Panc1 (cell line): ENCODE data around the gene BCAS3. TPM values are rescaled to one million over a fixed set of nuclear protein-coding genes. Genes with fewer than 3 reads are reported as not detected.

ENCODE experiments used
- ATAC-seq: fragments of 200-7000 bp; cut with Tn5 transposase; 2 replicates; pipeline ENCODE4 v1.9.1; 2020; ENCODE audit warnings: mild to moderate bottlenecking, moderate library complexity
- BruUV-seq: library from RNA; stranded (reverse); fragments of 400-500 nt; replicated peaks from 2 replicates; lab custom pipeline; 2021; lab: Mats Ljungman, UMichigan
- CTCF ChIA-PET: fragments of 300-600 bp; sonication (Branson Sonifier 250); formaldehyde crosslinking; loops from one replicate; lab custom pipeline; 2022; ENCODE audit warnings: antibody characterized with exemption; lab: Charles Lee
- POLR2A ChIA-PET: fragments of 300-600 bp; sonication (Branson Sonifier 250); formaldehyde crosslinking; loops from one replicate; lab custom pipeline; 2022; ENCODE audit warnings: antibody characterized with exemption; lab: Charles Lee
- DNase-seq: peaks from one replicate; pipeline ENCODE4 v3.0.0-alpha.2; 2010; ENCODE audit warnings: low read depth, low spot score
- H3K27ac ChIP-seq: 2 replicates; pipeline ENCODE4 v1.5.1; 2011; ENCODE audit warnings: mild to moderate bottlenecking, low read length, inconsistent platforms
- H3K27me3 ChIP-seq: fragments of 200-500 bp; sonication (Bioruptor generic); 2 replicates; pipeline ENCODE4 v1.6.0; 2014; ENCODE audit warnings: low read length, inconsistent platforms; ENCODE audit not compliant: control insufficient read depth, insufficient read depth
- H3K36me3 ChIP-seq: fragments of 200-500 bp; sonication (Bioruptor generic); 2 replicates; pipeline ENCODE4 v1.5.1; 2014; ENCODE audit warnings: inconsistent platforms, mild to moderate bottlenecking, low read length, moderate library complexity; ENCODE audit not compliant: control insufficient read depth, insufficient read depth
- H3K4me1 ChIP-seq: 2 replicates; pipeline ENCODE4 v1.5.1; 2011; ENCODE audit warnings: inconsistent platforms, mild to moderate bottlenecking, low read length, moderate library complexity; ENCODE audit not compliant: control insufficient read depth, insufficient read depth
- H3K4me3 ChIP-seq, 2 experiments: 2 replicates each; pipeline ENCODE4 v1.5.1; 2011 to 2012; ENCODE audit warnings: low read depth in 2 of 2, low read length in 2 of 2, mild to moderate bottlenecking in 2 of 2, inconsistent platforms in 1 of 2, moderate library complexity in 1 of 2
- H3K9me3 ChIP-seq: fragments of 200-500 bp; sonication (Bioruptor generic); 2 replicates; pipeline ENCODE4 v1.5.1; 2014; ENCODE audit warnings: low read depth, mild to moderate bottlenecking, inconsistent platforms, low read length, moderate library complexity; ENCODE audit not compliant: control insufficient read depth, insufficient read depth
- POLR2AphosphoS5 ChIP-seq: IDR thresholded peaks from 2 replicates; pipeline ENCODE4 v1.6.1; 2012; ENCODE audit warnings: mild to moderate bottlenecking, low read depth, low read length, moderate library complexity
- REST ChIP-seq, 2 experiments: IDR thresholded peaks; 2 replicates each; pipeline ENCODE4 v1.6.1; 2011 to 2012; ENCODE audit warnings: low read depth in 2 of 2, control low read depth in 1 of 2, low read length in 1 of 2, mild to moderate bottlenecking in 1 of 2, moderate library complexity in 1 of 2; ENCODE audit not compliant: insufficient read depth in 1 of 2
- SIN3A ChIP-seq: IDR thresholded peaks from 2 replicates; pipeline ENCODE4 v1.6.1; 2012; ENCODE audit warnings: low read depth, mild to moderate bottlenecking, low read length, moderate library complexity, borderline replicate concordance; ENCODE audit not compliant: insufficient read depth
- TCF7L2 ChIP-seq: IDR thresholded peaks from 2 replicates; pipeline ENCODE4 v1.6.1; 2011; ENCODE audit warnings: mild to moderate bottlenecking, low read depth, low read length, inconsistent platforms
- in situ Hi-C: cut with HindIII; loops from 2 replicates; pipeline ENCODE4 v1.10.0; 2016; ENCODE audit warnings: low sequenced_read_pairs, low pct_unique_long_range_greater_than_20kb
- intact Hi-C: fragments of 100-400 bp; cut with micrococcal nuclease; formaldehyde crosslinking; loops from one replicate; pipeline ENCODE4 v1.10.0; 2022; ENCODE audit not compliant: unreplicated experiment
- total RNA-seq: library from RNA; stranded (reverse); gene quantifications from one replicate; pipeline ENCODE4 v1.2.1, GENCODE V29; 2021; ENCODE audit not compliant: unreplicated experiment
- TF ChIP-seq, protein P1 (sequence below): fragments of 450-650 bp; IDR thresholded peaks from 2 replicates; pipeline ENCODE4 v1.5.1; 2017; ENCODE audit warnings: mild to moderate bottlenecking

BCAS3 gene
- total RNA-seq, 1 experiment from 2014 or later = 9.3 TPM

DNA sequence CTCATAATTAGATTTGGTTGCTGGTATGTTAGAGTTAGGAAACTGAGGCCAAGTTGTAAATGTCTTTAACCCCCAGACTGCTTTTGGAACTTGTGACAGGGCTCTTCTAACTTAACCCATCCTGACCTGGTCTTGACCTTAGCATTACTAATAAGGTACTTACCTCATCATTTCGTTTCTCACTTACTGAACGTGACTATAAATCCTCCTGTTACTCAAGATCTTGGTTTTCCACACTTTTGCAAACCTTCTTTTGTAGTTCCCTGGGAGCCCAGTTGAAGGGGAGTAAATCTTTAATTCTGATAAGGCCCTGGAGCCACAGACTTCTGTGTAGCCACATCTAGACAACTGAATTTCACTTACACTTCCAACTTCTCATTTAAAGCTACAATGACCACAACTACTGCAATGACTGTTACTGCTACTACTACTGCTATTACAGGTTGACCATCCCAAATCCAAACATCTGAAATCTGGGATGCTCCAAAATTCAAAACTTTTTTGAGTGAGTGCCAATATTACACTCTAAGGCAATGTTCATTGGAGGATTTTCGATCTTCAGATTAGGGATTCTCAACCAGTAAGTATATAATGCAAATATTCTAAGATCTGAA lies 473.1 kb downstream of the BCAS3 start:
- no peaks in the 10 kb centered on the region for H3K9me3 ChIP-seq
- ATAC-seq (no peak), DNase-seq (no peak)
- H3K36me3 ChIP-seq = no peaks in the 10 kb centered on the region
- H3K27ac ChIP-seq = peak overlapping the region; percentile 52
- ChIA-PET POLR2A (interaction anchor here (0.5 kb wide), 1 partner anchor 772 kb away, joined by 3 read pairs; no protein-coding TSS in a partner anchor), CTCF (no interaction called here)
- intact Hi-C loops (loop anchor here (10.0 kb wide), 1 partner anchor 146 kb away; no protein-coding TSS in a partner anchor), in situ Hi-C loops (no loop called here)
- H3K4me1 ChIP-seq = peaks cover 14% of the 10 kb centered on the region
- no TSS peak for BruUV-seq
- no peak overlapping the region for H3K4me3 ChIP-seq
- no peaks in the 10 kb centered on the region for H3K27me3 ChIP-seq
- TF ChIP-seq TCF7L2 (no peak), REST (IDR thresholded peaks at IDR 0.05; ENCODE audit: insufficient read depth in 1 of 2, low read depth in 2 of 2, low read length in 1 of 2) (no peak), POLR2AphosphoS5 (no peak)
- TF ChIP-seq, protein P1, sequence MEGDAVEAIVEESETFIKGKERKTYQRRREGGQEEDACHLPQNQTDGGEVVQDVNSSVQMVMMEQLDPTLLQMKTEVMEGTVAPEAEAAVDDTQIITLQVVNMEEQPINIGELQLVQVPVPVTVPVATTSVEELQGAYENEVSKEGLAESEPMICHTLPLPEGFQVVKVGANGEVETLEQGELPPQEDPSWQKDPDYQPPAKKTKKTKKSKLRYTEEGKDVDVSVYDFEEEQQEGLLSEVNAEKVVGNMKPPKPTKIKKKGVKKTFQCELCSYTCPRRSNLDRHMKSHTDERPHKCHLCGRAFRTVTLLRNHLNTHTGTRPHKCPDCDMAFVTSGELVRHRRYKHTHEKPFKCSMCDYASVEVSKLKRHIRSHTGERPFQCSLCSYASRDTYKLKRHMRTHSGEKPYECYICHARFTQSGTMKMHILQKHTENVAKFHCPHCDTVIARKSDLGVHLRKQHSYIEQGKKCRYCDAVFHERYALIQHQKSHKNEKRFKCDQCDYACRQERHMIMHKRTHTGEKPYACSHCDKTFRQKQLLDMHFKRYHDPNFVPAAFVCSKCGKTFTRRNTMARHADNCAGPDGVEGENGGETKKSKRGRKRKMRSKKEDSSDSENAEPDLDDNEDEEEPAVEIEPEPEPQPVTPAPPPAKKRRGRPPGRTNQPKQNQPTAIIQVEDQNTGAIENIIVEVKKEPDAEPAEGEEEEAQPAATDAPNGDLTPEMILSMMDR = no peak

DNA sequence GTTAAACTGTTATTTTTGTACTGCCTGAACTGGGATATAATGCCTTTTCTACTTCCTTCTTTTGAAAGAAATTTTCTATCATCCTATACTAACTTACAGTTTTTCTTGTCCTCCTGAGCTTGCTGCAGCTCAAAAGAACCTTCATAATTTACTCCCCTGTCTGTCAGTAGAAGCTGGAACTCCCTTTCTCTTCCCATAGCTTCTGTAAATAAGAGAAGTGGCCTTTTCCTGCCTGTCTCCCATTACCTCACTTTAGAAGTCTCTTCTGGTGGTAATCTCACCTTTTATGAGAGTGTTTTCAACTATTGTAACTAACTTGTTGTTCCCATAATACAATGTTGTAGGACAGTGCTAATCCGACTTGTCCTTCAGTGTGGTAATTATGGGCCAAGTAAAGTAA lies 475.2 kb downstream of the BCAS3 start:
- intact Hi-C loops = loop anchor here (10.0 kb wide), 1 partner anchor 148 kb away; no protein-coding TSS in a partner anchor
- POLR2A ChIA-PET = no interaction called here
- ATAC-seq (no peak), DNase-seq (no peak)
- Histone ChIP-seq H3K9me3 (no peaks in the 10 kb centered on the region), H3K27ac (peak overlapping the region; percentile 82; the same call in 1 of the 2 replicates), H3K4me1 (peaks cover 28% of the 10 kb centered on the region), H3K36me3 (no peaks in the 10 kb centered on the region), H3K27me3 (no peaks in the 10 kb centered on the region), H3K4me3 (no peak overlapping the region)
- BruUV-seq = no TSS peak
- CTCF ChIA-PET = no interaction called here
- in situ Hi-C loops = no loop called here
- no peak for TF ChIP-seq REST (IDR thresholded peaks at IDR 0.05; ENCODE audit: insufficient read depth in 1 of 2, low read depth in 2 of 2, low read length in 1 of 2)
- TF ChIP-seq POLR2AphosphoS5 = no peak
- no peak for TF ChIP-seq SIN3A
- TF ChIP-seq TCF7L2 = no peak
- TF ChIP-seq, protein P1 = no peak
